ENCODE results near the gene XCL1. TPM values are rescaled to one million over a fixed set of nuclear protein-coding genes. Genes with fewer than 3 reads are reported as not detected.
"Not testable (repeated sequence)": the region's sequence is repeated elsewhere in the genome, so short reads cannot be mapped to it uniquely, and the experiment has no call there.

Gene XCL1
- 1 to 10 TPM in 1 of 10 donors, under 1 TPM in 7, not detected in 2; 0.25 to 2.3 (median 0.41) TPM for total RNA-seq
- polyA plus RNA-seq = under 1 TPM; 0.07 to 0.22 TPM
- long read RNA-seq, donor 1 = 0 reads
- long read RNA-seq, donor 2 = 0 reads
- long read RNA-seq, donor 3 = 0 reads

DNA sequence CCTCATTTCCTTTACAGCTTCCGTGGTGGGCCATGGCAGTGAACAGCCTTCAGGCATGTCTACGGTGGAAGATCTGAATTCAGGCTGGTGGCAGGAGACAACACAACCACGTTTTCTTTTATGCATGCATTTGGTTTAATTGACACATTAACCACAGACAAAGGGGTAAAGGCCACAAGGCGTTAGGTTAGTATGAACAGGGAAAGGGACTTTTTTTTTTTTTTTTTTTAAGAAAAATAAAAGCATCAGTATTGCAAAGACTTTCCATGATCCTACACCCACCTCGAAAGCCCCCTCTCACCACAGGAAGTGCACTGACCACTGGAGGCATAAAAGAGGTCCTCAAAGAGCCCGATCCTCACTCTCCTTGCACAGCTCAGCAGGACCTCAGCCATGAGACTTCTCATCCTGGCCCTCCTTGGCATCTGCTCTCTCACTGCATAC, at the start of gene XCL1:
Gene XCL1 (plus strand): TSS at position 361 of the 444 bp plus-strand sequence. CDS start 33 bp downstream, at position 394.
- not testable (repeated sequence) for H3K27me3 ChIP-seq, H3K4me1 ChIP-seq, H3K9me3 ChIP-seq, H3K27ac ChIP-seq, H3K36me3 ChIP-seq, ATAC-seq, DNase-seq
- 69 to 89% methylated on average over 4 of the region's 6 CpGs for WGBS, 2 donors
- peak within 1 kb of the TSS in 1 of 10 donors; percentile 27 for H3K4me3 ChIP-seq
- intact Hi-C loops (cut with DNase I) = loop anchor here in 3 of 10 donors (5.0 to 10.0 kb wide), 2 partner anchors 139 to 141 kb away; no protein-coding TSS in a partner anchor

DNA sequence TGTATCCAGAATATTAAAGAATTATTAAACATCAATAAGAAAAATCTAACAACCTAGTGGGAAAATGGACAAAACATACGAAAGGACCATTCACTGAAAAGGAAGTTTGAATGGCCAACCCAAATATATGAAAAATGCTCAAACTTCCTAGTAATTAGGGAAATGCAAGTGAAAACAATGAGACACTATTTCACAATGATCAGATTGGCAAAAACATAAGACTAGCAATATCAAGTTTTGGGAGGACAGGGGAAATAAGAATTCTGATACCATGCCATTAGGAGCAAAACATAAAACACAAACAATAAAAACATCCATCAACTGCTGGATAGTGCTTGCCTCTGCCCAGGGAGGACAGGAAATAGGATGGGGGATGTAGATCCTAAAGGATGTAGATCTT, 46.9 kb upstream of the XCL1 start:
- H3K4me1 ChIP-seq = peaks cover 0 to 19% (median 0%) of the 10 kb centered on the region in 9 donors
- TF ChIP-seq, protein P1, sequence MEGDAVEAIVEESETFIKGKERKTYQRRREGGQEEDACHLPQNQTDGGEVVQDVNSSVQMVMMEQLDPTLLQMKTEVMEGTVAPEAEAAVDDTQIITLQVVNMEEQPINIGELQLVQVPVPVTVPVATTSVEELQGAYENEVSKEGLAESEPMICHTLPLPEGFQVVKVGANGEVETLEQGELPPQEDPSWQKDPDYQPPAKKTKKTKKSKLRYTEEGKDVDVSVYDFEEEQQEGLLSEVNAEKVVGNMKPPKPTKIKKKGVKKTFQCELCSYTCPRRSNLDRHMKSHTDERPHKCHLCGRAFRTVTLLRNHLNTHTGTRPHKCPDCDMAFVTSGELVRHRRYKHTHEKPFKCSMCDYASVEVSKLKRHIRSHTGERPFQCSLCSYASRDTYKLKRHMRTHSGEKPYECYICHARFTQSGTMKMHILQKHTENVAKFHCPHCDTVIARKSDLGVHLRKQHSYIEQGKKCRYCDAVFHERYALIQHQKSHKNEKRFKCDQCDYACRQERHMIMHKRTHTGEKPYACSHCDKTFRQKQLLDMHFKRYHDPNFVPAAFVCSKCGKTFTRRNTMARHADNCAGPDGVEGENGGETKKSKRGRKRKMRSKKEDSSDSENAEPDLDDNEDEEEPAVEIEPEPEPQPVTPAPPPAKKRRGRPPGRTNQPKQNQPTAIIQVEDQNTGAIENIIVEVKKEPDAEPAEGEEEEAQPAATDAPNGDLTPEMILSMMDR (IDR thresholded peaks at IDR 0.05) = no peak
- H3K27ac ChIP-seq = no peak overlapping the region
- no peak overlapping the region for H3K4me3 ChIP-seq
- ATAC-seq = peak in 1 of 8 donors; percentile 26
- H3K27me3 ChIP-seq = no peaks in the 10 kb centered on the region
- no peak for DNase-seq
- 32 to 44% methylated on average over 1 of the region's 1 CpG for WGBS, 2 donors
- no peaks in the 10 kb centered on the region for H3K36me3 ChIP-seq
- intact Hi-C loops (cut with DNase I) = no loop called here
- no peaks in the 10 kb centered on the region for H3K9me3 ChIP-seq

- TF ChIP-seq, protein P1 (IDR thresholded peaks at IDR 0.05) = no peak
- intact Hi-C loops (cut with DNase I) = no loop called here
- ATAC-seq (no peak), DNase-seq (no peak)
- H3K27ac ChIP-seq = no peak overlapping the region
- no peaks in the 10 kb centered on the region for H3K9me3 ChIP-seq
- peaks cover 0 to 40% (median 0%) of the 10 kb centered on the region in 9 donors for H3K4me1 ChIP-seq
- no peak overlapping the region for H3K4me3 ChIP-seq
- no peaks in the 10 kb centered on the region for H3K36me3 ChIP-seq
- 93 to 99% methylated on average over 2 of the region's 2 CpGs for WGBS, 2 donors
- H3K27me3 ChIP-seq = no peaks in the 10 kb centered on the region
Measured at GRCh38 chr1:168531615-168532345, 44.6 kb upstream of the XCL1 start.

GRCh38 chr1:168535536-168535935, 40.9 kb upstream of the XCL1 start:
- Histone ChIP-seq H3K27ac (peak overlapping the region in 1 of 10 donors; percentile 72), H3K27me3 (no peaks in the 10 kb centered on the region), H3K9me3 (no peaks in the 10 kb centered on the region), H3K36me3 (no peaks in the 10 kb centered on the region), H3K4me1 (peaks cover 0 to 37% (median 0%) of the 10 kb centered on the region in 9 donors), H3K4me3 (no peak overlapping the region)
- intact Hi-C loops (cut with DNase I) = no loop called here
- TF ChIP-seq, protein P1 (IDR thresholded peaks at IDR 0.05) = no peak
- no peak for DNase-seq
- ATAC-seq = no peak
- WGBS, 2 donors = 49 to 52% methylated on average over 1 of the region's 1 CpG

GRCh38 chr1:168540798-168541197, 35.6 kb upstream of the XCL1 start:
- H3K9me3 ChIP-seq; DNase-seq; H3K36me3 ChIP-seq; H3K4me3 ChIP-seq; ATAC-seq; H3K27ac ChIP-seq; intact Hi-C loops (cut with DNase I); H3K27me3 ChIP-seq: not testable (repeated sequence)
- 61 to 71% methylated on average over 7 of the region's 7 CpGs for WGBS, 2 donors
- peaks cover 0 to 12% (median 0%) of the 10 kb centered on the region in 9 donors for H3K4me1 ChIP-seq

DNA sequence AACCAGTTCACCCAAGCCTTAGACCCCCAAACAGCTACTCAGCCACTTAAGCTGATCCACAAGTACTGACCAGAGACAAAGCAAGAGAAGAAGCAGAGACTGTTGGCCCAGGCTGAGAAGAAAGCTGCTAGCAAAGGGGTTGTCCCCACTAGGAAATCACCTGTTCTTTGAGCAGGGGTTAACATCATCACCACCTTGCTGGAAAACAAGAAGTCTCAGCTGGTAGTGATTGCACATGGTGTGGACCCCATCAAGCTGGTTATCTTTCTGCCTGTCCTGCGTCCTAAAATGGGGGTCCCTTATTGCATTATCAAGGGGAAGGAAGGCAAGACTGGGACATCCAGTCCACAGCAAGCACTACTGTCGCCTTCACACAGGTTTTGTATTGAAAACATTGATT, 33.4 kb upstream of the XCL1 start:
- H3K4me1 ChIP-seq; intact Hi-C loops (cut with DNase I); H3K9me3 ChIP-seq; DNase-seq; H3K4me3 ChIP-seq; ATAC-seq; H3K27me3 ChIP-seq; H3K36me3 ChIP-seq; H3K27ac ChIP-seq: not testable (repeated sequence)
- 85 to 94% methylated on average over 2 of the region's 2 CpGs for WGBS, 2 donors

GRCh38 chr1:168543840-168544498, 32.4 kb upstream of the XCL1 start, which contains the start of gene XCL2:
XCL2 (minus strand) TSS chr1:168543997; CDS start chr1:168543964, 33 bp downstream.
- H3K9me3 ChIP-seq; H3K4me3 ChIP-seq; ATAC-seq; H3K27ac ChIP-seq; intact Hi-C loops (cut with DNase I); DNase-seq; H3K36me3 ChIP-seq; H3K27me3 ChIP-seq; H3K4me1 ChIP-seq: not testable (repeated sequence)
- WGBS, 2 donors = 80% methylated on average over 5 of the region's 8 CpGs
